C4-2B (cell line): ENCODE results near the gene CLEC20A.

Experiments used
- H3K27ac ChIP-seq: fragments of 450-650 bp; 2 replicates; pipeline ENCODE4 v1.5.1; 2017
- ZFX ChIP-seq: fragments of 450-650 bp; IDR thresholded peaks from 2 replicates; pipeline ENCODE4 v1.6.1; 2017
- TF ChIP-seq, protein P1 (sequence below): fragments of 450-650 bp; conservative IDR thresholded peaks from 2 replicates; pipeline ENCODE4 v1.5.1; 2017; ENCODE audit warnings: mild to moderate bottlenecking

CLEC20A gene

DNA sequence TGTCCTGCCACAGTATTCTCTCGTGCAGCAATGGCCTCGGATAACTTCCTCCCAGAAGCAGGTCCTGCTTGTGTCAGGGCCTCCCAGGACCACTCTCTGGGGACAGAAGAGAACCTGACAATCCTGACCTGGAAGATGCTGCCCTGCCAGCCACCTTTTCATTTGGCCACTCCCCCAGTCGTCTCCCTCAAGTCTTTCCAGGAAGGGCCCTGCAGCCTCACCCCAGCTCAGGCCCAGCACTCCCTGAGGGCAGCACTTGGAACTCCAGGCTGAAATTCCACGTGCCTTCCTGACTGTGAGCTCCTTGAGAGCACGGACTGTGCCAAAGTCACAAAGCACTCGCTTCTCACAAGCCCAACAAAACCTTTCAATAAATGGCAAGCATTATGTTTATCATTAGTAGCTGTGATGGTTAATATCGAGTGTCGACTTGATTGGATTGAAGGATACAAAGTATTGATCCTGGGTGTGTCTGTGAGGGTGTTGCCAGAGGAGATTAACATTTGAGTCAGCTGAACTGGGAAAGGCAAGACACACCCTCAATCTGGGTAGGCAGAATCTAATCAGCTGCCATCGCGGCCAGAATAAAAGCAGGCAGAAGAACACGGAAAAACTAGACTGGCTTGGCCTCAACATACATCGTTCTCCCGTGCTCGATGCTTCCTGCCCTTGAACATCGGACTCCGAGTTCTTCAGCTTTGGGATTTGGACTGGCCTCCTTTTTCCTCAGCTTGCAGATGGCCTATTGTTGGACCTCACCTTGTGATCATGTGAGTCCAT is 2.3 kb upstream of the CLEC20A start:
- TF ChIP-seq ZFX: no peak
- TF ChIP-seq, protein P1, sequence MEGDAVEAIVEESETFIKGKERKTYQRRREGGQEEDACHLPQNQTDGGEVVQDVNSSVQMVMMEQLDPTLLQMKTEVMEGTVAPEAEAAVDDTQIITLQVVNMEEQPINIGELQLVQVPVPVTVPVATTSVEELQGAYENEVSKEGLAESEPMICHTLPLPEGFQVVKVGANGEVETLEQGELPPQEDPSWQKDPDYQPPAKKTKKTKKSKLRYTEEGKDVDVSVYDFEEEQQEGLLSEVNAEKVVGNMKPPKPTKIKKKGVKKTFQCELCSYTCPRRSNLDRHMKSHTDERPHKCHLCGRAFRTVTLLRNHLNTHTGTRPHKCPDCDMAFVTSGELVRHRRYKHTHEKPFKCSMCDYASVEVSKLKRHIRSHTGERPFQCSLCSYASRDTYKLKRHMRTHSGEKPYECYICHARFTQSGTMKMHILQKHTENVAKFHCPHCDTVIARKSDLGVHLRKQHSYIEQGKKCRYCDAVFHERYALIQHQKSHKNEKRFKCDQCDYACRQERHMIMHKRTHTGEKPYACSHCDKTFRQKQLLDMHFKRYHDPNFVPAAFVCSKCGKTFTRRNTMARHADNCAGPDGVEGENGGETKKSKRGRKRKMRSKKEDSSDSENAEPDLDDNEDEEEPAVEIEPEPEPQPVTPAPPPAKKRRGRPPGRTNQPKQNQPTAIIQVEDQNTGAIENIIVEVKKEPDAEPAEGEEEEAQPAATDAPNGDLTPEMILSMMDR: no peak
- H3K27ac ChIP-seq: no peak overlapping the region

DNA sequence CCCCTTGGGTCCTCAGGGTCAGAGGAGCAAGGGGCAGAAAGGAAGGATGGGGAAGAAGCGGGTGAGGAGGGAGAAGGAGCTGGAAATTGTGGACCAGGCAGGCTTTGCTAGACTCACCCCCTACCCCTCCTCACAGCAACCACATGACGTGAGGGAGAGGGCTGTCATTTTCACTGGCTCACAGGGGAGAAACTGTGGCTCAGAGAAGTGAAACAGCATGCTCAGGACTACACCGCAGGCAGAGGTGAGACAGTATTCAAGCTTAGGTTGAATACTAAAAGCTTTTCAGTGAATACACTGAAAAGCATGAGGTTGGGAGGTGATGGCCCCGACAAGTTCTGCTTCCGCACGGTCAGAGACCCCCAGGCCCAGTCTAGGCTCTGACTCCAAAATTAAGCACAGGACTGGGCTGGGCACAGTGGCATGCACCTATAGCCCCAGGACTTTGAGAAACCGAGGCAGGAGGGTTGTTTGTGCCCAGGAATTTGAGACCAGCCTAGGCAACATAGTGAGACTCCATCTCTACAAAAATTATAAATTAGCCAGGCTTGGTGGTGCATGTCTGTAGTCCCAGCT is 1.2 kb upstream of the CLEC20A start:
- TF ChIP-seq ZFX: no peak
- TF ChIP-seq, protein P1: no peak
- no peak overlapping the region for H3K27ac ChIP-seq

DNA sequence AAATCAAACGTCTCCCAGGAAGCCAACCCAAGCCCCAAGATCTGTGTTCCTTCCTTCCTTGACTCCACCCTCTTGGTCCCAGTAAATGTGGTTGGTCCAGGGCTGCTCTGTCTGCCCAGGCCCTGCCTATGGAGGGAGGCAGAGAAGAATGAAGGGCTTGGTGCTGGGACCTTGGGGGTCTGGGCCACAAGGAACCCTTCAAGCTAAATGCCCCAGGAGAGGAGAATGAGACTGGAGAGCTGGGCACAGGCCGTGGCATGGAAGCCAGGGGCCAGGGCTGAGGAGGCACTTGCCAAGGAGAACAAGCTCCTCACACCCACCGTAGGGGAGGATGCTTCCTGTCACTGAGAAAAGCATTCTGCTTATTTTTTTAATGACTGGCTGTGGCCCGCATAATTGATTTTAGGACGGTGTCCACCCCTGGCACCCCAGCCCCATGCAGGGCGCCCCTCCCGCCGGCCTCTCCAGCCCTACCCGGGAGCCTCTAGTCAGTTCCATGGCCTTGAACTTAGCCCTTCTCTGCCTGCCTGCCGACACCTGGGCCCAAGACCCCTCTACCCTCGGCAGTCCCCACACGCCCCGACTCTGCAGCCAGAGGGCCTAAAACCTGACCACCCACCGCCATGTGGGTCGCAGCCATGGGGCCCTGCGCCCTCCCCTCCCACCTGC is 889 bp downstream of the CLEC20A start:
- H3K27ac ChIP-seq: no peak overlapping the region
- TF ChIP-seq ZFX: no peak
- TF ChIP-seq, protein P1: no peak

DNA sequence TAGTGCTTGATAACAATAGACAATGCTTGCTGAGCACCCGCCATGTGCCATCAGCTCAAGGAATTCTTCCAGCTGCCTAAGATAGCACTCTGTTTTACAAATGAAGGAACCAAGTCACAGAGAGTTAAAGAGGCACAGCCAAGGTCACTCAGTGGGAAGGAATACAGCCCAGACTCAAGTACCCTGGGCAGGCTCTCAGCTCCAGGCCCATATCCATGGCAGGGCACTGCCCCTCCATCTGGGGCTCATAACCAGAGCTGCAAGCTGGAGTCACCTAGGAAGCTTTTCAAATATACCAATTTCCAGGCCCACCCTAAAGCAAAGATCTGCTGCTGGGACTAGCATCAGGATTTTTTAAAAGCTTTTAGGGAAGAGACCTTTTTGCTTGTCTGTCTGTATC is 1.6 kb downstream of the CLEC20A start:
- H3K27ac ChIP-seq: no peak overlapping the region
- TF ChIP-seq, protein P1: no peak

DNA sequence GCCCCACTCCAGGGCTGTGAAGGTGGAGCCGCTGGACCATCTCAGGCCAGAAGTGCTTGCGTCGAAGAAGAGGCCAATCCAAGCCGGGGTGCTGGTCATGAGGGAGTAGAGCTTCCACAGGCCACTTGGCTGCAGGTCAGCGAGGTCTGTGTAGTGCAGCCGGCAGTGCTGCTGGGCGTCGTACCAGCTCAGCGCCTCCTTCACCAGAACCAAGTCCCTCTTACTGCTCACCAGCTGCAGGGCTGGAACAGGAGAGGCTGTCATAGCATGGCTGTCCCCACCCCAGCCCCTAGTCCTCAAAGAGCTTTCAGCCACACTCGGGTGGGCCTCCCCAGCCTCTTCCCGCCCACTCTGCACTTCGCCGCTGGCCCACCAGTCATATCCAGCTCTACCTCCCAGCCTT is 2.2 kb downstream of the CLEC20A start:
- TF ChIP-seq, protein P1: no peak
- TF ChIP-seq ZFX: no peak
- H3K27ac ChIP-seq: no peak overlapping the region

DNA sequence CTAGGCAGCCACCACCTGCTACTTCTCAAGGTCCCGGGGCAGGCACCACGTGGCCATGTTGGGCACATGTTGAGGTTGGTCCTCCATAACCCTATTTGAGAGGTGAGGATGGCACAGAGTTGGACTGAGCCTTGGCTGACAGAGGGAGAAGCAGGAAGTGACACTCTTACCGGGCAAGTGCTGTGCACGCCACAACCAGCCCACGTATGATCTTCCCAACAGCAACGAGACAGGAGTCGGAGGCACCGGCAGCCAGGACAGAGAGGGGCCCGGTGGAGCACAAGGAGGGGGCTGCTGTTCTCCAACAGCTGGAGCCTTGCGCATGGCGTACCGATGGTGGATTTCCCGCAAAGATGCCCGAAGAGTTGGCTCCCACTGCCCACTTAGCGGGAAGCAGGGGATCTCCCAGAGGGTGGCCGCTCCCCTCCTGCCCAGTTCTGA is 3.4 kb downstream of the CLEC20A start:
- H3K27ac ChIP-seq: no peak overlapping the region
- TF ChIP-seq, protein P1: no peak
- TF ChIP-seq ZFX: no peak

DNA sequence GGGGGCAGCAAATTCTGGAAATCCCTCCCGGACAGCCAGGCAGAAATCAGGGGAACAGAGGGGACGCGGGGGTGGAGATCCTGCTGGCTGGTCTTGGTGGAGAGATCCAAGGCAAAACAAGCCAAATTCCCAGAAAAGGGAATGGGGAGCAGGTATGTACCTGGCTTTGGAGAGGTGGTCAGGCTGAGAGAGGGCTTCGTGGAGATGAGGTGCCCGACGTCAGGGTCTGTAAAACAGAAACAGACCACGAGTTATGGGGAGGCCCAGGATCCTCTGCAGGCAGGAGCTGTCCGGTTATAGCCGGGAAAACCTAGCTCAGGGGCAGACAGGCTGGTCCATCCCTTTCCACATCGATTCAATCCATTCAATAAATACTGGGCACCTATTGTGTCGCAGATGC is 4.4 kb downstream of the CLEC20A start:
- TF ChIP-seq ZFX: no peak
- TF ChIP-seq, protein P1: no peak
- no peak overlapping the region for H3K27ac ChIP-seq
